ENCODE results near the gene TBK1. TPM values are rescaled to one million over a fixed set of nuclear protein-coding genes. Genes with fewer than 3 reads are reported as not detected.

TBK1 gene
- total RNA-seq, 1 donor from 2014 or later = 15.8 TPM

DNA sequence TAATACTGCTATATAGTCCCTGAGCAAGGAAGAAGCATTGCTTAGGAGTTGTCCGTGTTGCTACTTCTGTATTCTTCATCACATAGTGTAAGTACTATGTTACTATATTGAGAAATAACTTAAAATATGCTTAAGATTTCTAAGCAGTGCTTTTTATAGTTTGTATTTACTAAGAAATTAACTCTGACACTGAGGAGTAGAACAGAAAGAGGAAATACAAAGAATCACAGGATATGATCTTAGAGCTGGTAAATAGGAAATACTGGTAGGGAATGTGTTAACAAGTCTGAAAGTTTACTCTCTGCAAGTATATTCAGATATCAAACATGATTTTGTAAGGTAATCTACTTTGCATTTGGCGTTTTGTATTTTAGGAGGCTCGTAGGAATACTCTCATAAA lies 32.2 kb upstream of the TBK1 start:
- TF ChIP-seq, protein P1, sequence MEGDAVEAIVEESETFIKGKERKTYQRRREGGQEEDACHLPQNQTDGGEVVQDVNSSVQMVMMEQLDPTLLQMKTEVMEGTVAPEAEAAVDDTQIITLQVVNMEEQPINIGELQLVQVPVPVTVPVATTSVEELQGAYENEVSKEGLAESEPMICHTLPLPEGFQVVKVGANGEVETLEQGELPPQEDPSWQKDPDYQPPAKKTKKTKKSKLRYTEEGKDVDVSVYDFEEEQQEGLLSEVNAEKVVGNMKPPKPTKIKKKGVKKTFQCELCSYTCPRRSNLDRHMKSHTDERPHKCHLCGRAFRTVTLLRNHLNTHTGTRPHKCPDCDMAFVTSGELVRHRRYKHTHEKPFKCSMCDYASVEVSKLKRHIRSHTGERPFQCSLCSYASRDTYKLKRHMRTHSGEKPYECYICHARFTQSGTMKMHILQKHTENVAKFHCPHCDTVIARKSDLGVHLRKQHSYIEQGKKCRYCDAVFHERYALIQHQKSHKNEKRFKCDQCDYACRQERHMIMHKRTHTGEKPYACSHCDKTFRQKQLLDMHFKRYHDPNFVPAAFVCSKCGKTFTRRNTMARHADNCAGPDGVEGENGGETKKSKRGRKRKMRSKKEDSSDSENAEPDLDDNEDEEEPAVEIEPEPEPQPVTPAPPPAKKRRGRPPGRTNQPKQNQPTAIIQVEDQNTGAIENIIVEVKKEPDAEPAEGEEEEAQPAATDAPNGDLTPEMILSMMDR (IDR thresholded peaks at IDR 0.05; ENCODE audit: partially characterized antibody, unreplicated experiment) = no peak
- H3K4me3 Mint-ChIP-seq (ENCODE audit: unreplicated experiment) = no peak overlapping the region
- no peak overlapping the region for H3K27ac Mint-ChIP-seq (ENCODE audit: unreplicated experiment)
- peaks cover 4% of the 10 kb centered on the region for H3K36me3 Mint-ChIP-seq (ENCODE audit: unreplicated experiment)
- no peaks in the 10 kb centered on the region for H3K9me3 Mint-ChIP-seq (ENCODE audit: unreplicated experiment)
- no peaks in the 10 kb centered on the region for H3K27me3 Mint-ChIP-seq (ENCODE audit: unreplicated experiment)
- H3K4me1 Mint-ChIP-seq (ENCODE audit: low read depth, unreplicated experiment) = no peaks in the 10 kb centered on the region
- no peak for DNase-seq

DNA sequence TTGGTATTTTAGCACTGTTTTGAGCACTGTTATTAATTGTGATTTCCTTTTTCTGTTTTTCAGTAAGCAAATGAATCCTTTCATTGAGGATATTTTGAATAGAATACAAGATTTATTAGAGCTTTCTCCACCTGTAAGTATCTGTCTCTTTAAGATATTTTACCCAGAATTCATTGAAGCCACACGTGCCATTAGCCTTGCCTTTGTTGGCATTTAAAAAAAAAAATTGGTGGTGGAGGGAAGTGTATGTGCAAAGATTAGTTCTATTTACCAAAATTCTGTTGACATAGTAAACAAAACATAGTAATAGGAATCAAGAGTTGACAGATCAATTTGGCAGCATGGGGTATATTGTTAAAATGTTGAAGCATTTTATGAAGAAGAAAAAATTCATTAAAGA lies 23.9 kb upstream of the TBK1 start:
- Mint-ChIP-seq H3K27ac (ENCODE audit: unreplicated experiment) (no peak overlapping the region), H3K4me1 (ENCODE audit: low read depth, unreplicated experiment) (no peaks in the 10 kb centered on the region), H3K27me3 (ENCODE audit: unreplicated experiment) (no peaks in the 10 kb centered on the region), H3K9me3 (ENCODE audit: unreplicated experiment) (peaks cover 1% of the 10 kb centered on the region), H3K36me3 (ENCODE audit: unreplicated experiment) (no peaks in the 10 kb centered on the region), H3K4me3 (ENCODE audit: unreplicated experiment) (no peak overlapping the region)
- no peak for DNase-seq
- TF ChIP-seq, protein P1 (IDR thresholded peaks at IDR 0.05; ENCODE audit: partially characterized antibody, unreplicated experiment) = no peak

DNA sequence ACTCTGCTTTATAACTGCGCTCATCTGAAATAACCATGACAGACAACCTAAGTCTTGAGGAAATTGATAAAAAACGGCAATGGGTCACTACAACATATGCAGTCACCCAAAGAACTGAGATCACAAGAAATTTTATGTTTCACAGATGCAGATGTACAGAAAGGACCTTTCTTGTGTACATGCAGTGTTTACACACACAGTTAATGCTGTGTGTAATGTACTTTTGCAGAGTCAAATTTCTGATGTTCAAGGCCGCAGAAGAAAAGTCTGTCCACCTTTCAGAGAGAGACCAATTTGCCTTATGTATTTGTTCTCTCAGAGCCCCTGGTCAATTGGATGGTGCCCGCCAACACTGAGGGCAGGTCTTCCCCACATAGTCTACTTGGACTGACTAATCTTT lies 23.0 kb upstream of the TBK1 start:
- no peaks in the 10 kb centered on the region for H3K36me3 Mint-ChIP-seq (ENCODE audit: unreplicated experiment)

DNA sequence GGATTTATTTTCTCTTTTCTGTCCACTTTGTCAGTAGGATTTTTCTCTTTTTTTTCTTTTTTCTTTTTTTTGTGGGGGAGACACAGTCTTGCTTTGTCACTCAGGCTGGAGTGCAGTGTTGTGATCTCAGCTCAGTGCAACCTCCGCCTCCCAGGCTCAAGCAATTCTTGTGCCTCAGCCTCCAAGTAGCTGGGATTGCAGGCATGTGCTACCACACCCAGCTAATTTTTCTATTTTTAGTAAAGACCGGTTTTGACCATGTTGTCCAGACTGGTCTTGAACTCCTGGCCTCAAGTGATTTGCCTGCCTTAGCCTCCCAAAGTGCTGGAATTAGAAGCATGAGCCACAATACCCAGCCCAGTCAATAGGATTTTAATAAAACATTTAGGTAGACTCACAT lies 21.0 kb upstream of the TBK1 start:
- no peaks in the 10 kb centered on the region for H3K36me3 Mint-ChIP-seq (ENCODE audit: unreplicated experiment)
- TF ChIP-seq, protein P1 (IDR thresholded peaks at IDR 0.05; ENCODE audit: partially characterized antibody, unreplicated experiment) = no peak

More for the DNA sequence above, 23.0 kb upstream of the TBK1 start:
- H3K27me3 Mint-ChIP-seq (ENCODE audit: unreplicated experiment) = no peaks in the 10 kb centered on the region
- no peak overlapping the region for H3K27ac Mint-ChIP-seq (ENCODE audit: unreplicated experiment)
- TF ChIP-seq, protein P1 (IDR thresholded peaks at IDR 0.05; ENCODE audit: partially characterized antibody, unreplicated experiment) = no peak
- H3K4me1 Mint-ChIP-seq (ENCODE audit: low read depth, unreplicated experiment) = no peaks in the 10 kb centered on the region
- no peak overlapping the region for H3K4me3 Mint-ChIP-seq (ENCODE audit: unreplicated experiment)
- no peak for DNase-seq
- H3K9me3 Mint-ChIP-seq (ENCODE audit: unreplicated experiment) = peaks cover 1% of the 10 kb centered on the region

DNA sequence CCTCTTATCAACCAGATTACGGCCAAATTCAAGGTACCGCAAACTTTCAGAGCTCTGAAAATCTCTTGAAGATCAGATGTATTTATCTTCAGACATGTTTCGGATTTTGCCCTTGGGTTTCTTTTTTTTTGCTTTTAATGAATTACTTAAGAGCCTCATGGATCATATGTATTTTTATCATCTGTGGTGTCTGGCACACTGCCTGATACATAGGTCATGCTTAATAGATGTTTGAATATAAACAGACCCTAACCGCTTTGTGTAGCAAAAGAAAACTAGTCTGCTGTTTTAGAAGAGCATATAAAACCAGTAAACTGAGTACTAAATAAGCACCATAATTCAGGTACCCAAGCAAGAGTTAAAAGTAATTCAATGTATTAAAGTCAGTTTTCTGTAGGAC lies 20.1 kb upstream of the TBK1 start:
- H3K36me3 Mint-ChIP-seq (ENCODE audit: unreplicated experiment) = no peaks in the 10 kb centered on the region
- no peaks in the 10 kb centered on the region for H3K4me1 Mint-ChIP-seq (ENCODE audit: low read depth, unreplicated experiment)

More for the DNA sequence above, 21.0 kb upstream of the TBK1 start:
- Mint-ChIP-seq H3K4me1 (ENCODE audit: low read depth, unreplicated experiment) (no peaks in the 10 kb centered on the region), H3K27ac (ENCODE audit: unreplicated experiment) (no peak overlapping the region), H3K9me3 (ENCODE audit: unreplicated experiment) (peaks cover 1% of the 10 kb centered on the region), H3K4me3 (ENCODE audit: unreplicated experiment) (no peak overlapping the region), H3K27me3 (ENCODE audit: unreplicated experiment) (no peaks in the 10 kb centered on the region)
- DNase-seq = no peak

More for the DNA sequence above, 20.1 kb upstream of the TBK1 start:
- DNase-seq = no peak
- Mint-ChIP-seq H3K27ac (ENCODE audit: unreplicated experiment) (no peak overlapping the region), H3K4me3 (ENCODE audit: unreplicated experiment) (no peak overlapping the region), H3K27me3 (ENCODE audit: unreplicated experiment) (no peaks in the 10 kb centered on the region), H3K9me3 (ENCODE audit: unreplicated experiment) (no peaks in the 10 kb centered on the region)
- TF ChIP-seq, protein P1 (IDR thresholded peaks at IDR 0.05; ENCODE audit: partially characterized antibody, unreplicated experiment) = no peak

All from glutamatergic neuron (in vitro differentiated cells).